Gastrocnemius medialis (tissue), 4 donors: Measurements from ENCODE around the gene DPPA5.

Experiments used
- CTCF ChIP-seq, 5 experiments: fragments of 450-650 bp in 3 of 5; fragments of 200-600 bp in 2 of 5; sonication (generic) in 2 of 5; IDR thresholded peaks in 4 of 5; conservative IDR thresholded peaks in 1 of 5; 1 replicate in 4 of 5; 2 replicates in 1 of 5; pipeline ENCODE4 v1.5.1; 2016 to 2019; ENCODE audit warnings: antibody characterized with exemption in 5 of 5, mild to moderate bottlenecking in 3 of 5, moderate library complexity in 3 of 5
- POLR2A ChIP-seq, 2 donors: fragments of 450-650 bp; IDR thresholded peaks; one replicate each; pipeline ENCODE4 v1.6.1; 2017; ENCODE audit warnings: antibody characterized with exemption in 2 of 2, mild to moderate bottlenecking in 2 of 2, moderate library complexity in 2 of 2

- TF ChIP-seq POLR2A (IDR thresholded peaks at IDR 0.05) (no peak), CTCF (IDR thresholded peaks at IDR 0.05 in 4 of 5, conservative IDR thresholded peaks at IDR 0.05 in 1 of 5) (no peak)
Observed at GRCh38 chr6:73364121-73364520, 10.0 kb upstream of the DPPA5 start.
